ENCODE measurements around the gene FLNB.

The FLNB gene

GRCh38 chr3:58000306-58001085 is 7.7 kb upstream of the FLNB start:
- in situ Hi-C loops (cut with MboI; ENCODE audit: low pct_unique_long_range_greater_than_20kb, low sequenced_read_pairs, unreplicated experiment): loop anchor here (25.0 kb wide), 2 partner anchors 162 to 312 kb away; partner anchors contain the start of genes HTD2 and RPP14
- no peak for TF ChIP-seq CTCF (IDR thresholded peaks at IDR 0.05; ENCODE audit: extremely low read depth, insufficient read depth, missing control alignments)
- DNase-seq (ENCODE audit: low spot score): no peak

- no peak for DNase-seq (ENCODE audit: low spot score)
- no peak for TF ChIP-seq CTCF (IDR thresholded peaks at IDR 0.05; ENCODE audit: extremely low read depth, insufficient read depth, missing control alignments)
- in situ Hi-C loops (cut with MboI; ENCODE audit: low pct_unique_long_range_greater_than_20kb, low sequenced_read_pairs, unreplicated experiment): loop anchor here (25.0 kb wide), 2 partner anchors 161 to 311 kb away; partner anchors contain the start of genes HTD2 and RPP14
Observed at GRCh38 chr3:58001086-58001467, 7.1 kb upstream of the FLNB start.

DNA sequence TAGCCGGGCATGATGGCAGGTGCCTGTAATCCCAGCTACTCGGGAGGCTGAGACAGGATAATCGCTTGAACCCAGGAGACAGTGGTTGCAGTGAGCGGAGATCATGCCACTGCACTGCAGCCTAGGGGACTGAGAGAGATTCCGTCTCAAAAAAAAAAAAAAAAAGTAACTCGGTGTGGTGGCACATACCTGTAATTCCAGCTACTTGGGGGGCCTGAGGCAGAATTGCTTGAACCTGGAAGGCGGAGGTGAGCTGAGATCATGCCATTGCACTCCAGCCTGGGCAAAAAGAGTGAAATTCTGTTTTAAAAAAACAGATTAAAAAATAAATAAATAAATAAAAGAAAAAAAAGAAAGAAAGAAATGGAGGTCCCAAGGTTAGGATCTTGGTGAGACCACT is 6.2 kb upstream of the FLNB start:
- in situ Hi-C loops (cut with MboI; ENCODE audit: low pct_unique_long_range_greater_than_20kb, low sequenced_read_pairs, unreplicated experiment): loop anchor here (25.0 kb wide), 2 partner anchors 160 to 310 kb away; partner anchors contain the start of genes HTD2 and RPP14
- TF ChIP-seq CTCF (IDR thresholded peaks at IDR 0.05; ENCODE audit: extremely low read depth, insufficient read depth, missing control alignments): no peak

GRCh38 chr3:58003093-58003492 is 5.1 kb upstream of the FLNB start:
- TF ChIP-seq CTCF (IDR thresholded peaks at IDR 0.05; ENCODE audit: extremely low read depth, insufficient read depth, missing control alignments): no peak
- in situ Hi-C loops (cut with MboI; ENCODE audit: low pct_unique_long_range_greater_than_20kb, low sequenced_read_pairs, unreplicated experiment): loop anchor here (25.0 kb wide), 2 partner anchors 159 to 309 kb away; partner anchors contain the start of genes HTD2 and RPP14
- DNase-seq (ENCODE audit: low spot score): no peak

More for the DNA sequence above, 6.2 kb upstream of the FLNB start:
- no peak for DNase-seq (ENCODE audit: low spot score)

- no peak for DNase-seq (ENCODE audit: low spot score)
- in situ Hi-C loops (cut with MboI; ENCODE audit: low pct_unique_long_range_greater_than_20kb, low sequenced_read_pairs, unreplicated experiment): loop anchor here (25.0 kb wide), 2 partner anchors 157 to 307 kb away; partner anchors contain the start of genes HTD2 and RPP14
- TF ChIP-seq CTCF (IDR thresholded peaks at IDR 0.05; ENCODE audit: extremely low read depth, insufficient read depth, missing control alignments): no peak
Observed at GRCh38 chr3:58004973-58005372, 3.2 kb upstream of the FLNB start.

DNA sequence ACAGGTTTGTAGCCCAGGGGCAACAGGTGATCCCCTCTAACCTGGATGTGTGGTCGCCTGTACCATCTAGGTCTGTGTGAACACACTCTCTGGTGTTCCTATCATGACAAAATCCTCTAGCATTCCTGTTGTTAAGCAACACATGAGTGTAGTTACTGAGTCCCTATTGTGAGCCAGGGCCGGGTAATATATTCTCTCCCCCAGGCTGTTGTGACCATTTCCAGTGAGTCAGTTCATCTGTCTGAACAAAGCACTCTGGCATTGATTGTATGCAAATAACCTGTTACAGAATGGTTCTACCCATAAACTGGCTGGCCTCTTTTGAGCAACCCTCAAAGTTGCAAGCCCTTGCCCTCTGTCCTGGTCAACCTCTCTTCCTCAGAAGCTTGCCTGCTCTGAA is 2.6 kb upstream of the FLNB start:
- TF ChIP-seq CTCF (IDR thresholded peaks at IDR 0.05; ENCODE audit: extremely low read depth, insufficient read depth, missing control alignments): no peak
- in situ Hi-C loops (cut with MboI; ENCODE audit: low pct_unique_long_range_greater_than_20kb, low sequenced_read_pairs, unreplicated experiment): loop anchor here (25.0 kb wide), 2 partner anchors 157 to 307 kb away; partner anchors contain the start of genes HTD2 and RPP14
- DNase-seq (ENCODE audit: low spot score): no peak
